ENCODE measurements around the gene HOXB2.

HOXB2 gene

DNA sequence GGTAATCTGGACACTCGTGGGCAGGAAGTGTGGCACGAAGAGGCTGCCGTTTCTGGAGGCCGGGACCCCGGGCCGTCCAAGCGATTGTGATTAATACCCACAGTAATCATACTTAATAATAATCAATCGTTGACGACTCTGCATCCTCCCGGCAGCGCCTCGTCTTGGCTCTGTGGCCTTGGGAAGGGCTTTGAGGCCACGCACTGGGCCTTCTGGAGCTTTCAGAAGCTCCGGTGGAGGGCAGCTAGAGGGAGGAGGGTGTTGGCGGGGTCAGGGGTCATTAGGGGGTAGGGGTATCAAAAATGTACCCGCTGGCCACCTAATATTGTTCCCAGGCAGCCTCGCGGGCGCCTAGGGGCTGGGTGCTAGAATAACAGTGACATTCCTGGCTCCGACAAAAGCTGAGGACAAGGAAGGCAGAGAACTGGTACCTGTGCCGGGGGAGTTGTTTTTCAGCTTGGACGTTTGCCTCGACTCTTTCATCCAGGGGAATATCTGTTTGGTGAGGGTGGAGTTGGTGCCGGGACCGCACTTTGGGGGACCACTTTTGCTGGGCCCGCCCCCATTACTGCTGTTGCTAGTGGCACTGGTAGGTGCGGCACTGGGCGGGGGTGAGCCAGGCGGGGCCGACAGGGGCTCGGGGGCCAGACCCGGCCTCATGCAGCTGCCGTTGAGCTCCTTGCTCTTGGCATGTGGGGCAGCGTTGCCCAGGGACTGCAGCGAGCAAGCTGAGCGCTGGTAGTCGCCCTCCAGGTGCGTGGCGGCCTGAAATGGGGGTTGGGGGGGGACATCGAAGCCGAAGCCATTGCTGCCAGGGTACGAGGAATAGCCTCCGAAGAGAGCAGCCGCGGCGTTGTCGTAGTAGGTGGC is 6.9 kb upstream of the HOXB2 start:
- DNase-seq = peak; percentile 77

DNA sequence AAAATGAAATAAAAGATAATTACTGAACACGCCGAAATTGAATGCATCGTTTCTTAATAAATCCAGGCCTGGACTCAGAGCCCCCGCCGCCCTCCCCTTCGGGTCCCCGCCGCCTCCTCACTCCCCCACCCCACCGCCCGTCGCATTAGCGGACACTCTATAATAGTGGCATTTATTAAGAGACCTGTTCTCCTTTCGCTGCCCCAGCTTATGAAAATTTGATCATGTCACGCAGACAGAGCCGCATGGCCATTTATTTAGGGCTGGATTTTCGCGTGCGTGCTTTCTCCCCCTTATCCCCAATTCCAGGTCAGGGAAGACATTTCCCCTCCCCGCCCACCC is 6.3 kb upstream of the HOXB2 start:
- no peak for DNase-seq

DNA sequence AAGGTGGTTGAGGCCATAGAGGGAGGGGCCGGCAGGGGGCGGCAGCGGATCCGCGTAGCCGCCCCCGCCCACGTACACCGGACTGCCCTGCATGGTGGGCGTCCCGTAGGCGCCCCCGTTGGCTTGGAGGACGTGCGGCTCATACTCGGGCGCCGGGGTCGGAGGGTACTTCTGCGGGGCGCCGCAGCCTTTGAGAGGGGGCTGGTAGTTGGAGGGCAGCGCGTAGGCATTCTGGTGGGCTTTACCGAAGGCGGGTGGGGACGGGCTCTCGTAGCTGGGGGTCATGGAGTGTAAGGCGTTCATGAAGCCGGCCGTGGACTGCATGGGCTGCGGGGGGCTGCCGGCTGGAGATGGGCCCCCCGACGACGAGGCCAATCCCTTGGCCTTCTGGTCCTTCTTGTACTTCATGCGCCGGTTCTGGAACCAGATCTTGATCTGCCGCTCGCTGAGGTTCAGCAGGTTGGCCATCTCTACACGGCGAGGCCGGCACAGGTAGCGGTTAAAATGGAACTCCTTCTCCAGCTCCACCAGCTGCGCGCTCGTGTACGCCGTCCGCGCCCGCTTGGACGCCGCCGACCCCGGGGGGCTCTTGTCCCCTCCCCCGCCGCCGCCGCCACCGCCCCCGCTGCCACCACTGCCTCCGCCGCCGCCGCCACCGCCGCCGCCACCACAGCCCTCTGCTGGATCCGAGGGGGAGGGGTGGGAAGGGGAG is 5.7 kb upstream of the HOXB2 start:
- DNase-seq = no peak

DNA sequence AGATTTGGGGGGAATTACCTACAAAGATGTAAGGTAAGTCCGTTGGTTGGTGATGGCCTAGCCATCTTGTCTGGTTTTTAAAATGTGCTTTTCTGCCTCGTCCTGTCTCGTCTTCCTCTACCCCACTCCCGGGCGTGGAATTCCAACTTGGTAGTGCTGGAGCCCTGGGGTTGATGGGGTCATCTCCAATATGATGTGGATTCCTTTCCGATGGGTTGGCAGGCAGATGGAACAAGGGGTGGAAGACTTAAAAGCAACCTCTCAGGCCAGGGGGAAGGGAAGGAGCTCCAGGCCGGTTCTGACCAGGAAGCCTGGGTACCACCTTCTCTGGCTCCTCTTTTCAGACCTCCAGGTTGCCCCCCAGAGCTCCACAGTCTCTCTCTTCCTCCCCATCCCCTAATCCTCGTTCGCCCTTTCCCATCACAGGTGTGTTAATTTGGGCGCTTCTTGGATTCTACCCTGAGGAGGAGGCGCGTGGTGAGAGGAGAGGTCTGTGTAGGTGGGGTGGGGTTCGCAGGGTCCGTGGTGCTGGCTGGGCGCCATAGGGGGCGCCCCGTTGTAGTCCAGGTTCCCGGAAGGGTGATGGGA is 5.1 kb upstream of the HOXB2 start:
- no peak for DNase-seq

DNA sequence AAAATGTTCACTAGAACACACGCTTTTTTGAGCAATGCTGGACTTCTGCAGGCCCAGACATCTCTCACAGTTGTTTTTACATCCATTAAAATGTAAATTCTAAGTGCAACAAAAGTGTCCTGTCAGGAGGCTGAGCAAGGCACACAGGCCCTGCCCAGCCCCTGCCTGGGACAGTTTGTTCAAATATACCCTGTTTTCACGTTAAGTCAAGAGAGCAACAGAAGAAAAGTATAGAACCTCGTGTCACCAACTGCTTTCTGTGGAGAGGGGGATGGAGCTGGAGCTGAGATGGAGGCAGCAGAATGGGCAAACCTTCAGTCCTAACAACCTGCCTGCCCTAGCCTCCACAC is 4.3 kb upstream of the HOXB2 start:
- no peak for DNase-seq

DNA sequence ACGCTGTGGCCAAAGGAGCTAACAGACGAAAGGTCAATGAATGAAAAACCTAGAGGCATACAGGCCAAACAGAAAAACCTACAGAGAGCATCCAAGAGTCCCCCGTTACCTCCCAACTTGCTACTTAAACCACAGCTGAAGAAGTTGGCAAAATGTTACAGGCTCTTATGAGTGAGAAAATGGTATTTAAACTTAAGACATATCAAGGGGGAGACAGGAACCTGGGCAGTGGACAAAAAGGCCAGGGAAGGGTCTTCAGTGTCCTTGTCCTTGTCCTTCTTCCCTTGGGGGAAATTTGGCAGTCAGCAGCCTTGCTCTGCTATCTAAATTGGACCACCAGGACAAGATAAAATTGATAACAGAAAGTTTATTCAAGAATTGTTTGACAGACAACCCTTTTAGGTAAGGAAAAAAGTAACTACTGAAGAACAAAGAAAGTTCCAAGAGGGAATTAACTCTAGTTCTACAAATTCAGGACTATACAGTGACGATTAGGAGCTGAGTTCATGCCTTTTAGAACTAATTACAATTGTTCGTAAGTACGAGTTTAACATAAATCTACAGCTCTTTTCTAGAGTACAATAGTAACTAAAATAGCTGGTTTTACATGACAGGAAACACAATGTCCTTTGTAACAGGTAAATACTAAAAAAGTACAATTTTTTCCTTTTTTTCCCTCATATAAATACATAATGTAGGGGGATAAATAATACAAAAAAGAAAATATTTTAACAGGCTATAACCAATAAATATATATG is 3.8 kb upstream of the HOXB2 start:
- no peak for DNase-seq

DNA sequence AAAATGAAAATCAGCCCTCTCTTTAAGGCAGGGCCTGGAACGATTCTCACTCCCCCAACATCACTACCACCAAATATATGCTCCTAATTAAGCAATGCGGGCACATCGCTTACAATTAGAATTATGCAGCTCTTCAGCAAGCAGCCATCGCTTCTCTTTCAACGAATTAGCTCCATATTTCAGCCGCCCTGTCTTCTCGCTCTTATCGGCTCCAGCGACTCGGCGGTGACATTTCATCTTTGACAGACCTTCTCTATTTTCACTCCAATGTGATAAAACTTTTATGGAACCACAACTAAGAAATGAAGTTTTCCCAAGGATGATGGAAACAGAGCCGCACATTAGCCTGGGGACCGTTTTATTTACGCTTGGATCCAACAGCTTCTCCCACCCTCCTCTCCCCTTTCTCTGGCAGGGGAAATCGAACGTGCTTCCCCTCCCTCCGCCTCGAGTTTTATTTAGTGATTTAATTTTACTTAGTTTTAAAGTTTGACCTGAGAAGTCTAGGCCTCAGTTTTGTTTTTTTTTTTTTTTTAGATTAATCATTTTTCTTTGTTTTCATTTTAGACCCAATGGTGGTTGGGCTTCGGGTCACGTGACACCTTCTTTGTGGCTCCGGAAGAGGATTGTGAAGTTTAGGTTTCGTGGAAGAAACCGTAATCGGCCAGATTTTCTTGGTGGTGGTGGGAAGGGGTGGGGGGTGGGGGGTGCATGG is 3.1 kb upstream of the HOXB2 start:
- DNase-seq = peak; percentile 64

DNA sequence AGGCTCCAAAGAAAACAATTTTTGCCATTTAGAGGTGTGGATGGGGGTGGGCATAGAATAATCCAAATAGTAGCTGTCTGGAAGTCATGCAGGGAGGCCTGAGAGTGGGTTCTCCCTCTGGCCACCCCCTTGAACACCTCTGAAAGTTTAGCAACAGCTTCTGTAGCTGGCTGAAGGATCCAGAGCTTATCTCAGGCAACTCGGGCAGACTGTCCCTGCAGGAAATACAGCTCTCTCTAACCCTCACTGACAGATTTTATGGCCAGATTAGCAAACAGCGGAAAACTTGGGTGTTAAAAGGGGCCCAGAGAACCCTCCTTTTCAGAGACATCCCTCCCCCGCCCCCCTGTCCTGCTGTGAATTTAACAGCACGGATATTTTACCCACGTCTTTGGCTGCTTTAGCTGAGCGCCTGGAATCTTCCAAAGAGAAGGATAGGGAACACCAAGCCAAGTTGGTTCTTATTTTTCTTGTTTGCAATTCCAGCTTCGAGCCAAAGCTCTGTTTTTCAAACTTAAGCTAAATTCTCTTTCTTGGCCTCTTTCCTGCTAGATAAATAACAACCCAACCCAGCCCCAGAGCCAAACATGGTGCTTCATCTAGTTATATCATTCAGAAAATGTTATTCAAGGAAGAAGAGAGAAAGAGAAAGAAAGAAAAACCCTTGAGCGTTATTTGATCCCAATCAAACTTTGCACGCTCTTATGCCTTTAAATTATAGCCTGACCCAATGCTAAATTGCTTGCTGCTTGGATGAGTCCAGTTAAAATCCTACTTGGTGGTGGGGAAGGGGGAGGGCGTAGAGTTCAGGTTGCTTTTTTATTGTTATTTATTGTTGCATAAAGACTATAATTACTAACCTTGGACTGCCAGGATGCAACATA is 2.3 kb upstream of the HOXB2 start:
- peak; percentile 64 for DNase-seq

DNA sequence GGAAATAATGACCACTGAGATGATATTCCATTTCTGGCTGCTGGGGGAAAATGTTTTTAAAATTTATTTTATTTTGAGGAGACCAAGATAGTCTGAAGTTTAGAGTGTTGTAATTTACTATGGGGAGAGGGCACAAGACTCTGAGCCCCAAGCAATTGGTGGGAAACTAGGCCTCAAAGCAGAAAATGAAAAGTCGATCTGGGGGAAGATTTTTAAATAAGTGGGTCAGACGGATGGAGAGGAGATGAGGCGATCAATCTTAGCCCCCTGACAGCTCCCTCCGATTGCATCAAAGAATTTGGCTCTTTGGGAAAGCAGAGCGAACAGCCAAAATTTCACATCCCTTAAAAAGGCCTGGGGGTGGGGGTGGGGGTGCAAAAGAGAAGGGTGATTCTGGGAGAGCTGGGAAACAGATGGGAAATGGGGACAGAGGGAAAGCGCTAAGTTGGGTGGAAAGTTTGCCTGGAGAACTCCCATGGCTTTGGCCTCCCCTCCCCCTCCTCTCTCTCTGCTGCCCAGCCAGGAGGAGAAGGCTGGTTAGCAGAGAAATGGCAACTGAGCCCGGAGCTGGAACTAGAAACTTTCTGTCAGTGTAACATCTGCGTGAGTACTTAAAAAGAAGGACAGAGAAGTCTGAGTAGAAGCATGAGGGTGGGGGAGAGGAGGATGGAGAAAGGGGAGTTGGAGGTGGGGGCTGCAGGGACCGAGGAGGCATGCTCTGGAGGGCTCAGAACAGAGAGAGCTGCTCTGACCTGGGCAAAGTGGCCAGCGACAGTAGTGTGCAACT is 1.4 kb upstream of the HOXB2 start:
- DNase-seq = no peak

DNA sequence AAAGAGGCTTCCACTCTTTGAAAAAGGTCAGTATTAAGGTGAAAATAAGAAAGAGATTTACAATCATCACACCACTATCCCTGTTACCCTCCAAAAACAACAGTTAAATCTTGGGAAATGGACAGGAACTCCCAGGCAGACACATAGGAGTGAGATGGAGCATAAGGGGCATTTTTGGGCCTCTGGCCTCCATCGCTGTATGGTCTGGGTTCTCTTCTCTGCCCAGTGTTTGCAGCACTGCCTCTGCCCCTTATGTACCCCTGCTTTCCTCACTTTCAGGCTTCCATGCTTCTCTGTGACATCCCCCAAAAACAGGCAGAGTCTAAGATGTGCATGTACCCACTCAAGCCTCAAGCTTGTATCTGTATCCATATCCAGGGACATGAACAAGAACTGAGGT is 630 bp upstream of the HOXB2 start:
- DNase-seq = no peak

DNA sequence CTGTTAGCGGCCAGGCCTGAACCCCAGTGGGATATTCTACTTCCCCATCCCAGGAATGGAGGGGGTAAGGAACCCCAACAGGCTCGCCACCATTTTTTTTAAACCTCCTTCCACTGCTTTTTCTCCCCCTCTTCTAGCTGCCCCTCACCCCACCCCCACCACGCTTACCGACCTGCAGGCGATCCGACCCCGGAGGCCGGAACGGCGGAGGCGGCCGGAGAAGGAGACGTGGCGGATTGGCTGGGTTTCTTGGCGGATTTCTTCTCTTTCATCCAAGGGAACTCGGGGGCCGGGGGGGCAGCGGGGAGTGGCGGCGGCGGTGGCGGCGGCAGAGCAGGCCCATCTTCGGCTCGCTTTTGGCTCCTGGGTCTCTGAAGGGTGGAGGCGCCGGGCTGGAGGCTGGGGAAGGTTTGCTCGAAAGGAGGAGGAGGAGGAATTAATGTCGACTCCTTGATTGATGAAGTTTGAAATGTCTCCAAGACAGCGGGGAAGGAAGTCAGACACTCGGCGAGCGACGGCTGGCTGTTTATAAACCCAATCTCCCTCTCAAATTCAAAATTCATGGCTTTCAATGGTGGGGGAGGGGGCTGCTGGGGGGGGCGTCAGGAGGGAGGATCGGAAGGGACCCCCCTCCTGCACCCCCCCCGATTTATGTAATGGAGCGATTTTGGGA is 424 bp downstream of the HOXB2 start:
- peak; percentile 55 for DNase-seq

DNA sequence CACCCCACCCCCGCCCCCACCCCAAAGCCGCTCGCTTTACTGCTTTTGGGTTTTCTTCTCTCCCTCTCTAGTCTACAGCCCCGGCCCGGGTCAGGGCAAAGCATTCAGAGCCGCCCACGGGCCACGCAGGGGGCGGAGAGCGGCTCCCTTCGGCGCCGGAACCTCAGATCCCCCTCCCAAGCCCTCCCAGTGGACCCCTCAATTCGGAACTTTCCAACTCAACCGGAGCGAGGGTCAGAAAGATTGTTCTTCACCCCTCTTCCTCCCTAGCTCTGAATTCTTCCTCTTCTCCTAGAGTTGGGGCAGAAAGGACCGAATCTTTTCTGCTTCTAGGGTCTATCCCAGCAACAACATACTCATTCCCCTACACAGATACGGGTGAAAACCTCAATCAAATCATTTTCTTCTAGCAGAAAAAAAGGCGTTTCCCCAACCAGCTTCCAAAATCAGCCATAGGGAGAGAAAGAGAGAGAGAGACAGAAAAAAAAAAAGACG is 1.0 kb downstream of the HOXB2 start:
- DNase-seq = no peak

DNA sequence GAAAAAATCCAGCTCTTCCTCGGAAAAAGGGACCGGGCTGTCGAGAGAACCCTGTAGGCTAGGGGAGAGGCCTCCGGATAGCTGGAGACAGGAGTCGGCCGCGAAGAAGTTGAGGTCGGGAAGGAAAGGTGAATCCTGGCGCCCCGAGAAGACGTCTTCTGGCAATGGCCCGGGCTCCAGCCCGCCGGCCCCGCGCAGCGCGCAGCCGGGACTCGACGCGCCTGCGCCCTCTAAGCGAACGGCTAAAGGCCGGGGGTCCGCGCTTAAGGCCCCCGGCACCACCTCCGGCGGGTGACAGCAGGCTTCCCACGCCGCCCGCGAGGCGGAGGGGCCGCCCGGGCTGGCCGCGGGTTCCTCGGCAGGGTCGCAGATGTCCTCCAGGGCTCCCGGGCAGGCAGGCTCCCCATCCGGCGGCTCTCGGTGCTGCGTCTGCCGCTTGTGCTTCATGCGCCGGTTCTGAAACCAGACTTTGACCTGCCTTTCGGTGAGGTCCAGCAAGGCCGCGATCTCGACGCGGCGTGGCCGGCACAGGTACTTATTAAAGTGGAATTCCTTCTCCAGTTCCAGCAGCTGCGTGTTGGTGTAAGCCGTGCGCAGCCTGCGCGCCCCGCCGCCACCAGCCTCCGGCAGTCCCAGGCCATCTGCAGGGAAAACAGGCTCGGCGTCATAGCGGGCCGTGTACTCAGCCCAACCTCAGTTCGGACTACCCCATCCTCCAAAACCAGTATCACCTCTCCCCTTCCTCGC is 1.6 kb downstream of the HOXB2 start:
- no peak for DNase-seq

DNA sequence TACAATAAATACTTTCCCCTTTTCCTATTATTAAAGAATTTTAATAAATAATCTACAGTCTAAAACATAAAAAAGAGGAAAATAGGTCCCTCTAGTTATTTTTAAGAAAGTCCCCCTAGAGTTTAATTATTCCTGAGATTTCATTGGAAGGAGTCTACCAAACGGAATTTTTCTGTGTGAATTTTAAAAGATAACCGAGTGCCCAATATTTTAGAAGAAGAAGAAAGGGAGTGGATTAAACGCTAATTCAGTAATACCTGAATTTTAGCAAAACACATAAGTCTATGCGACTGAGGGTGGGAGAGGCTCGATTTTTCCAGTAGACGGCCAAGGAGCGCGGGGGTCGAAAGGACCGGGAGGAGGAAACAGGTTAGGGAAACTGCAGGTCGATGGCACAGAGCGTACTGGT is 2.2 kb downstream of the HOXB2 start:
- DNase-seq = no peak

DNA sequence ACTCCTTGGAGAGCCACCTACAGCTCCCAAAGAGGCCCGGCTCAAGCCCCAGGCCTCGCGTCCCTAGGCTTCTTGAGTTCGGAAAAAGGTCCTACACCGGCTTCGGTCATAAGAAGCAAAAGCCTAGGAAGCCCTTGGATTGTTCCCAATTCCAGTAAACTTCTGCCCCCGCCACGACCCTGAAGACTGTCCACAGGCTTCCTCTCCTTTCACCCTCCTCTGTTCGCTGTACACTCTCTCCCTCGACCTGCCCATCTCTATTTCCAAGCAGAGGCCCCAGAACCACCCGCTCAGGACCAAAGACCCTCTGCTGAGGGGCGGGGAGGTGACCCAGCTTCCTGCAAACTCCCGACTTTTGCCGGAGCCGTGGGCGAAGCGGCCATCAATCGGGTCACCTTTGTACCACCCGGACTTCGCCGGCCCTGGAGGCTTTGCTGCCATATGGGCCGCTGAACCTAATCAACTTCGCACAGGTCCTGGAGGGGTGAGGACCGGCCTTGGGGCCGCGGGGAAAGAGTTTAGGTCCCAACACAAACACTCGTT is 2.7 kb downstream of the HOXB2 start:
- DNase-seq = no peak

DNA sequence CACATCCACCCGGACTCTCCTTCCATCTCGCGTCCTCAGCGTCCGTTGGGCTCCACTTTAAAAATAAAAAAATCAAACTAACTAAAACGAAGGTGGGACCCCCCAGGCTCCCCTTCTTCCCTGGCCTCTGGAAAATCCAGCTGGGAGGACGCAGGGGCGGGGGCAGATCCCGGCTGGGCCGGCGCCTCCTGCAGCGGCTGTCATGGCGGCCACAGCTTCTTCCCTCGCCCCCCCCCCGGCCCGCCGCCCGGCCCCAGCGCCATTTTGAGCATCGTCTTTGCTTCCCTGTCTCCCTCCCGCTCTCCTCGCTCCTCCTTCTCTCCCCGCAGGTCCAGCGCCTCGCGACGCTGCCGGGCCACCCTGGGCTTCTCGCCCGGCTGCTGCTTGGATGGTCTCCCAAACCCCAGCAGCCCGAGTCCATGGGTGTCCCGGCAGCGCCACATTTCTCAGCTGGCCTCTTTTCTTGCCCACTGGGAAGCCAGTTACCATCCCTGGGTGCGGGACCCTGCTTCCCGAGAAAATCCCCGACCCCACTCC is 3.3 kb downstream of the HOXB2 start:
- peak; percentile 48 for DNase-seq

DNA sequence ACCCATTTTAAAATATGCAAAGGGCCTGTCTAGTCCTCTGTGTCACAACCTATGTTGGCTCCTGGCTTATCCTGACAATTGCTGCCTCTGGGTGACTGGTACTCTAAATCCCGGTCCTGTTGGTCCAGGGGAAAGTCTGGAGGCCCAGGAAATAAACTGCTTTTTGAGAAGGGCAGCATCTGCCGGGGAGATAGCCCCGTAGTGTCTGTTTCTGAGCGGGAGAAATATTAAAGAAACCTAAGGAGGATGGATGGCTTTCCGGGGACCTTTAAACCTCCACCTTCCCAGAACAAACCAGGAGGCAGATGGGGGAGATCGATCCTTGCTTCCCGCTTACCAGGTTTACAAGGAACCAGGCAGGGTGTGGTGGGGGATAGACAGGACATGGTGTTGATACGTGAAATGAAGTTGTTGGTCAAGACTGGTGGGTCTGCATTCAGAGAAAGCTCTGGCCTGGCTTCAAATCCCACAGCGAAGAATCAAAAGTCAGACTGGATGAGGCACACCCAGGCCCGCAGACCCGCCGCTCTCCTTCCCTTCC is 3.8 kb downstream of the HOXB2 start:
- no peak for DNase-seq

DNA sequence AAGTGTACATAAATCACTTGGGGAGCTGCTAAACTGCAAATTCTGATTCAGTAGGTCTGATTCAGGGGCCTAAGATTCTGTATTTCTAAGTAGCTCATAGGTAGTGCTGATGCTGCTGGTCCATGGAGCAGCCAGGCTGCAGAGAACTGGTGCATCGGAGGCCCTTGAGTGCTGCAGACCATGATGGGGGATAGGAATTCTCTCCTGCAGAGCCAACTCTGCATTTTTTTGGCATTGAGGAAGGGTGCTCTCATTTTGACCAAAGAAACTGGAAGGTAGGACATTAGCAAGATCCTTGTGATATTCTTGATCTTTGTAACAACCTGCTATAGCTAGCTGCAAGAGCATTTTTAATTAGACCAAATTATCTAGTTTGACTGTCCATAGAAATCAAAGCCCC is 4.7 kb downstream of the HOXB2 start:
- no peak for DNase-seq

DNA sequence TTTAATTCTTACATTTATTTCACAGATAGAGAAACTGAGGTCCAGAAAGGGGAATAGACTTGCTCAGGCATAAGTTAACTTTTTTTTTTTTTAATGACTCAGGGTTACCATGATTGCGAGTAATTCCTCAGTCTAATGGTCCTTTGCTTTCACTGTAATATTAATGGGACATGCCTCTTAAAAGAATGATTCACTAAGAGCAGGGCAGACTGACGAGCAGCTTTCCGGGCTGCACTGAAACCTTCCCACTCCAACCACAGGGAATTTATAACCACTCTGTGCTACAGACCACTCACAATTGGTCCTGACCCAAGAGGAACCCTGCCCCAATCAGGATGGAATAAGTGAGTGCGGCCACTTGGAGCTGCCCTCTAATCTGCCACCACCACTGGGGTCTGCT is 5.7 kb downstream of the HOXB2 start:
- DNase-seq = no peak
